HCT116 (cell line): ENCODE results near the gene ARHGDIG. TPM values are rescaled to one million over a fixed set of nuclear protein-coding genes. Genes with fewer than 3 reads are reported as not detected.

Source experiments
- ATAC-seq: fragments of 200-7000 bp; cut with Tn5 transposase; 2 replicates; pipeline ENCODE4 v1.9.1; 2020; ENCODE audit warnings: mild to moderate bottlenecking, moderate library complexity
- BruUV-seq: library from RNA; stranded (reverse); fragments of 400-500 nt; replicated peaks from 2 replicates; lab custom pipeline; 2021; lab: Mats Ljungman, UMichigan
- CTCF ChIA-PET: fragments of 300-600 bp; sonication (Branson Sonifier 250); formaldehyde crosslinking; loops from one replicate; lab custom pipeline; 2021; ENCODE audit warnings: antibody characterized with exemption; lab: Charles Lee
- POLR2A ChIA-PET: fragments of 300-600, 350-600 bp; sonication (Branson Sonifier 250); formaldehyde crosslinking; loops from one replicate; lab custom pipeline; 2021; ENCODE audit warnings: antibody characterized with exemption; lab: Charles Lee
- RAD21 ChIA-PET, 2 experiments: fragments of 300-600 bp; sonication (Branson Sonifier 250); formaldehyde crosslinking; loops; one replicate each; lab custom pipeline; 2023; ENCODE audit warnings: low total read pairs in 2 of 2; ENCODE audit not compliant: uncharacterized antibody in 2 of 2, unreplicated experiment in 2 of 2, low non-redundant PET in 1 of 2; lab: Charles Lee
- DNase-seq: peaks from one replicate; pipeline ENCODE4 v3.0.0-alpha.2; 2010; ENCODE audit warnings: low read depth, low spot score
- H2AFZ ChIP-seq: fragments of 200-600 bp; shearing (Covaris generic), sonication (generic); 2 replicates; pipeline ENCODE4 v1.6.1; 2017; ENCODE audit warnings: low read depth, mixed run types, mixed read lengths, antibody characterized with exemption, low read length; ENCODE audit not compliant: poor library complexity, severe bottlenecking
- H3K27ac ChIP-seq: 2 replicates; pipeline ENCODE4 v1.5.1; 2012; ENCODE audit warnings: low read depth, low read length
- H3K27me3 ChIP-seq: fragments of 200-600 bp; sonication (generic); 2 replicates; pipeline ENCODE4 v1.6.1; 2016; ENCODE audit warnings: mixed run types, low read length, mixed read lengths; ENCODE audit not compliant: insufficient read depth
- H3K36me3 ChIP-seq, 2 experiments: fragments of 200-500 bp in 1 of 2; fragments of 200-600 bp in 1 of 2; sonication (Bioruptor generic) in 1 of 2; sonication (generic) in 1 of 2; 2 replicates each; pipeline versions ENCODE4 v1.5.1 to v1.6.1; 2014 to 2016; ENCODE audit warnings: low read length in 2 of 2, inconsistent platforms in 1 of 2, mixed read lengths in 1 of 2, mixed run types in 1 of 2; ENCODE audit not compliant: insufficient read depth in 2 of 2, control insufficient read depth in 1 of 2
- H3K4me1 ChIP-seq, 2 experiments: fragments of 200-600 bp in 1 of 2; sonication (generic) in 1 of 2; 2 replicates each; pipeline versions ENCODE4 v1.5.1 to v1.6.1; 2012 to 2017; ENCODE audit warnings: low read length in 2 of 2, inconsistent platforms in 1 of 2, mild to moderate bottlenecking in 1 of 2, mixed read lengths in 1 of 2, mixed run types in 1 of 2, moderate library complexity in 1 of 2; ENCODE audit not compliant: insufficient read depth in 2 of 2, control insufficient read depth in 1 of 2
- H3K4me2 ChIP-seq: fragments of 200-600 bp; sonication (generic); 2 replicates; pipeline ENCODE4 v1.6.1; 2017; ENCODE audit warnings: mixed run types, low read length, mixed read lengths
- H3K4me3 ChIP-seq, 2 experiments: fragments of 200-600 bp in 1 of 2; sonication (generic) in 1 of 2; replicated peaks in 1 of 2; 2 replicates each; pipeline ENCODE4 v1.5.1; 2011 to 2016; ENCODE audit warnings: low read length in 2 of 2, control low read depth in 1 of 2, low read depth in 1 of 2, mild to moderate bottlenecking in 1 of 2, mixed read lengths in 1 of 2, mixed run types in 1 of 2
- H3K79me2 ChIP-seq: fragments of 200-600 bp; sonication (generic); 2 replicates; pipeline ENCODE4 v1.6.1; 2017; ENCODE audit warnings: mild to moderate bottlenecking, mixed run types, low read length, moderate library complexity, mixed read lengths; ENCODE audit not compliant: insufficient read depth
- H3K9ac ChIP-seq: fragments of 200-600 bp; sonication (generic); 2 replicates; pipeline ENCODE4 v1.6.1; 2016; ENCODE audit warnings: low read length, mixed read lengths
- H3K9me2 ChIP-seq: fragments of 200-600 bp; sonication (generic), shearing (Covaris generic); 2 replicates; pipeline ENCODE4 v1.6.1; 2017; ENCODE audit warnings: mixed run types, mild to moderate bottlenecking, moderate library complexity; ENCODE audit not compliant: insufficient read depth
- H3K9me3 ChIP-seq, 2 experiments: fragments of 200-500 bp in 1 of 2; fragments of 200-600 bp in 1 of 2; sonication (Bioruptor generic) in 1 of 2; sonication (generic) in 1 of 2; 2 replicates each; pipeline ENCODE4 v1.6.1; 2014 to 2017; ENCODE audit warnings: low read length in 2 of 2, mixed read lengths in 2 of 2, inconsistent platforms in 1 of 2, low read depth in 1 of 2, mild to moderate bottlenecking in 1 of 2, mixed run types in 1 of 2, moderate library complexity in 1 of 2; ENCODE audit not compliant: control insufficient read depth in 1 of 2, insufficient read depth in 1 of 2
- H4K20me1 ChIP-seq: fragments of 200-600 bp; sonication (generic), shearing (Covaris generic); 2 replicates; pipeline ENCODE4 v1.6.1; 2017; ENCODE audit warnings: mixed run types, mild to moderate bottlenecking, moderate library complexity; ENCODE audit not compliant: insufficient read depth
- CBX3 ChIP-seq: IDR thresholded peaks from 2 replicates; pipeline ENCODE4 v1.6.1; 2012; ENCODE audit warnings: low read depth
- CTCF ChIP-seq, 3 experiments: fragments of 200-600 bp in 1 of 3; sonication (generic) in 1 of 3; IDR thresholded peaks in 2 of 3; conservative IDR thresholded peaks in 1 of 3; 2 replicates each; pipeline ENCODE4 v1.5.1; 2012 to 2017; ENCODE audit warnings: low read depth in 2 of 3, low read length in 2 of 3, antibody characterized with exemption in 1 of 3, borderline replicate concordance in 1 of 3, control low read depth in 1 of 3, mild to moderate bottlenecking in 1 of 3, mixed read lengths in 1 of 3, mixed run types in 1 of 3, moderate library complexity in 1 of 3; ENCODE audit not compliant: insufficient read depth in 1 of 3
- ELF1 ChIP-seq: IDR thresholded peaks from 2 replicates; pipeline ENCODE4 v1.6.1; 2012; ENCODE audit warnings: low read depth, borderline replicate concordance
- EZH2 ChIP-seq: fragments of 200-600 bp; sonication (generic); IDR thresholded peaks from 2 replicates; pipeline ENCODE4 v1.6.1; 2017; ENCODE audit warnings: antibody characterized with exemption, mixed run types
- EZH2phosphoT487 ChIP-seq: fragments of 200-600 bp; IDR thresholded peaks from 2 replicates; pipeline ENCODE4 v1.6.1; 2018; ENCODE audit warnings: antibody characterized with exemption, borderline replicate concordance
- FOSL1 ChIP-seq: IDR thresholded peaks from 2 replicates; pipeline ENCODE4 v1.6.1; 2012; ENCODE audit warnings: low read depth
- JUND ChIP-seq: IDR thresholded peaks from 2 replicates; pipeline ENCODE4 v1.6.1; 2012
- MAX ChIP-seq: IDR thresholded peaks from 2 replicates; pipeline ENCODE4 v1.6.1; 2012
- POLR2A ChIP-seq: IDR thresholded peaks from 2 replicates; pipeline ENCODE4 v1.7.0; 2011; ENCODE audit warnings: borderline replicate concordance; ENCODE audit not compliant: insufficient read depth, insufficient read length; ENCODE audit errors: extremely low read depth
- POLR2AphosphoS5 ChIP-seq: IDR thresholded peaks from 2 replicates; pipeline ENCODE4 v1.6.1; 2011; ENCODE audit warnings: mild to moderate bottlenecking, low read depth, low read length, moderate library complexity
- RAD21 ChIP-seq: IDR thresholded peaks from 2 replicates; pipeline ENCODE4 v1.6.1; 2012; ENCODE audit warnings: low read depth, mild to moderate bottlenecking
- REST ChIP-seq: IDR thresholded peaks from 2 replicates; pipeline ENCODE4 v1.6.1; 2012; ENCODE audit warnings: low read depth
- SIN3A ChIP-seq: IDR thresholded peaks from 2 replicates; pipeline ENCODE4 v1.6.1; 2012; ENCODE audit warnings: low read depth
- SP1 ChIP-seq: IDR thresholded peaks from 2 replicates; pipeline ENCODE4 v1.6.1; 2012; ENCODE audit warnings: low read depth
- SRF ChIP-seq: IDR thresholded peaks from 2 replicates; pipeline ENCODE4 v1.6.1; 2012; ENCODE audit warnings: low read depth
- TCF7L2 ChIP-seq: IDR thresholded peaks from 2 replicates; pipeline ENCODE4 v1.7.0; 2011; ENCODE audit warnings: borderline replicate concordance, inconsistent platforms; ENCODE audit not compliant: insufficient read depth, insufficient read length; ENCODE audit errors: extremely low read depth
- YY1 ChIP-seq: IDR thresholded peaks from 2 replicates; pipeline ENCODE4 v1.6.1; 2011; ENCODE audit warnings: low read length, low read depth, moderate library complexity, mild to moderate bottlenecking; ENCODE audit not compliant: insufficient replicate concordance; ENCODE audit errors: extremely low read depth
- ZBTB33 ChIP-seq: IDR thresholded peaks from 2 replicates; pipeline ENCODE4 v1.6.1; 2011; ENCODE audit warnings: mild to moderate bottlenecking, low read length, moderate library complexity; ENCODE audit not compliant: insufficient replicate concordance; ENCODE audit errors: extremely low read depth
- ZFX ChIP-seq: fragments of 450-650 bp; IDR thresholded peaks from 2 replicates; pipeline ENCODE4 v1.6.1; 2017
- intact Hi-C: fragments of 100-400 bp; cut with micrococcal nuclease; formaldehyde crosslinking; loops from 2 replicates; pipeline ENCODE4 v1.10.0; 2022
- total RNA-seq: library from RNA; stranded (reverse); gene quantifications from one replicate; pipeline ENCODE4 v1.2.1, GENCODE V29; 2021; ENCODE audit not compliant: unreplicated experiment

Gene ARHGDIG
- total RNA-seq, 1 experiment from 2014 or later = not detected

- ChIA-PET POLR2A (no interaction called here), RAD21 (no interaction called here), CTCF (no interaction called here)
- intact Hi-C loops = no loop called here
- TF ChIP-seq CBX3 (no peak), TCF7L2 (no peak), YY1 (no peak), EZH2 (no peak), RAD21 (no peak), MAX (no peak), JUND (no peak), SIN3A (no peak), POLR2AphosphoS5 (no peak), CTCF (IDR thresholded peaks at IDR 0.05 in 2 of 3, conservative IDR thresholded peaks at IDR 0.05 in 1 of 3; ENCODE audit: borderline replicate concordance in 1 of 3, insufficient read depth in 1 of 3, low read depth in 2 of 3, low read length in 2 of 3) (no peak), EZH2phosphoT487 (no peak), ZBTB33 (no peak), REST (no peak), ZFX (no peak), SRF (no peak), ELF1 (no peak), SP1 (no peak), FOSL1 (no peak), POLR2A (no peak)
- no peak for DNase-seq
- H3K9me3 ChIP-seq = no peaks in the 10 kb centered on the region
- no peak for ATAC-seq
- H3K9ac ChIP-seq = no peak overlapping the region
- H3K79me2 ChIP-seq = no peaks in the 10 kb centered on the region
- H3K27me3 ChIP-seq = no peaks in the 10 kb centered on the region
- H3K27ac ChIP-seq = no peak overlapping the region
- no peaks in the 10 kb centered on the region for H3K4me1 ChIP-seq
- H4K20me1 ChIP-seq = no peaks in the 10 kb centered on the region
- no peaks in the 10 kb centered on the region for H3K36me3 ChIP-seq
- BruUV-seq = no TSS peak
- no peak overlapping the region for H3K4me3 ChIP-seq
- no peak overlapping the region for H2AFZ ChIP-seq
- no peak overlapping the region for H3K4me2 ChIP-seq
- no peaks in the 10 kb centered on the region for H3K9me2 ChIP-seq
Observed at GRCh38 chr16:290681-291405, 10.5 kb downstream of the ARHGDIG start.
